ENCODE results near the gene FAM107A. TPM values are rescaled to one million over a fixed set of nuclear protein-coding genes. Genes with fewer than 3 reads are reported as not detected.

The FAM107A gene
- polyA plus RNA-seq, 4 donors = 1.0 to 40.7 (median 2.8) TPM

GRCh38 chr3:58567251-58567515, 10.0 kb downstream of the FAM107A start:
- WGBS, 3 donors = 83 to 94% (median 91%) methylated on average over 7 of the region's 7 CpGs
- Histone ChIP-seq H3K27ac (ENCODE audit: low read depth in 1 of 3, low read length in 2 of 3) (no peak overlapping the region), H3K4me1 (ENCODE audit: control insufficient read depth in 3 of 3, insufficient read depth in 2 of 3, low read depth in 1 of 3, low read length in 2 of 3) (peaks cover 0 to 17% (median 0%) of the 10 kb centered on the region in 3 donors), H3K4me3 (ENCODE audit: low read depth in 1 of 3, low read length in 3 of 3) (no peak overlapping the region), H3K36me3 (ENCODE audit: control insufficient read depth in 3 of 3, insufficient read depth in 2 of 3, low read depth in 1 of 3, low read length in 3 of 3) (no peaks in the 10 kb centered on the region), H3K9me3 (ENCODE audit: control insufficient read depth in 2 of 2, insufficient read depth in 1 of 2, low read depth in 1 of 2, low read length in 1 of 2) (peaks cover 0 to 5% of the 10 kb centered on the region in 2 donors), H3K27me3 (ENCODE audit: control insufficient read depth in 3 of 3, insufficient read depth in 3 of 3, low read length in 3 of 3) (no peaks in the 10 kb centered on the region)
- FAIRE-seq = no peak
- DNase-seq = no peak

- Histone ChIP-seq H3K36me3 (ENCODE audit: control insufficient read depth in 3 of 3, insufficient read depth in 2 of 3, low read depth in 1 of 3, low read length in 3 of 3) (no peaks in the 10 kb centered on the region), H3K27ac (ENCODE audit: low read depth in 1 of 3, low read length in 2 of 3) (no peak overlapping the region), H3K27me3 (ENCODE audit: control insufficient read depth in 3 of 3, insufficient read depth in 3 of 3, low read length in 3 of 3) (no peaks in the 10 kb centered on the region), H3K4me3 (ENCODE audit: low read depth in 1 of 3, low read length in 3 of 3) (no peak overlapping the region), H3K9me3 (ENCODE audit: control insufficient read depth in 2 of 2, insufficient read depth in 1 of 2, low read depth in 1 of 2, low read length in 1 of 2) (peaks cover 0 to 2% of the 10 kb centered on the region in 2 donors), H3K4me1 (ENCODE audit: control insufficient read depth in 3 of 3, insufficient read depth in 2 of 3, low read depth in 1 of 3, low read length in 2 of 3) (peaks cover 0 to 17% (median 0%) of the 10 kb centered on the region in 3 donors)
- DNase-seq = no peak
- FAIRE-seq = no peak
- WGBS, 3 donors = 53 to 82% (median 68%) methylated on average over 8 to 9 of the region's 9 CpGs
These were observed 10.6 kb downstream of the FAM107A start for GRCh38 chr3:58566398-58567250.

GRCh38 chr3:58565621-58566397, 11.4 kb downstream of the FAM107A start:
- peak overlapping the region in 1 of 3 donors; percentile 14 for H3K27ac ChIP-seq (ENCODE audit: low read depth in 1 of 3, low read length in 2 of 3)
- H3K4me1 ChIP-seq (ENCODE audit: control insufficient read depth in 3 of 3, insufficient read depth in 2 of 3, low read depth in 1 of 3, low read length in 2 of 3) = peaks cover 0 to 17% (median 0%) of the 10 kb centered on the region in 3 donors
- DNase-seq = peak in 1 of 2 donors; percentile 28
- 37 to 66% (median 56%) methylated on average over 11 to 12 of the region's 12 CpGs for WGBS, 3 donors
- FAIRE-seq = no peak
- H3K27me3 ChIP-seq (ENCODE audit: control insufficient read depth in 3 of 3, insufficient read depth in 3 of 3, low read length in 3 of 3) = no peaks in the 10 kb centered on the region
- H3K4me3 ChIP-seq (ENCODE audit: low read depth in 1 of 3, low read length in 3 of 3) = no peak overlapping the region
- no peaks in the 10 kb centered on the region for H3K9me3 ChIP-seq (ENCODE audit: control insufficient read depth in 2 of 2, insufficient read depth in 1 of 2, low read depth in 1 of 2, low read length in 1 of 2)
- no peaks in the 10 kb centered on the region for H3K36me3 ChIP-seq (ENCODE audit: control insufficient read depth in 3 of 3, insufficient read depth in 2 of 3, low read depth in 1 of 3, low read length in 3 of 3)

- Histone ChIP-seq H3K4me3 (ENCODE audit: low read depth in 1 of 3, low read length in 3 of 3) (no peak overlapping the region), H3K9me3 (ENCODE audit: control insufficient read depth in 2 of 2, insufficient read depth in 1 of 2, low read depth in 1 of 2, low read length in 1 of 2) (no peaks in the 10 kb centered on the region), H3K27me3 (ENCODE audit: control insufficient read depth in 3 of 3, insufficient read depth in 3 of 3, low read length in 3 of 3) (no peaks in the 10 kb centered on the region), H3K36me3 (ENCODE audit: control insufficient read depth in 3 of 3, insufficient read depth in 2 of 3, low read depth in 1 of 3, low read length in 3 of 3) (no peaks in the 10 kb centered on the region), H3K27ac (ENCODE audit: low read depth in 1 of 3, low read length in 2 of 3) (no peak overlapping the region), H3K4me1 (ENCODE audit: control insufficient read depth in 3 of 3, insufficient read depth in 2 of 3, low read depth in 1 of 3, low read length in 2 of 3) (peaks cover 0 to 17% (median 0%) of the 10 kb centered on the region in 3 donors)
- 33 to 58% (median 36%) methylated on average over 13 of the region's 13 CpGs for WGBS, 3 donors
- DNase-seq (peak; percentile 54 to 71), FAIRE-seq (no peak)
These were observed 12.6 kb downstream of the FAM107A start for GRCh38 chr3:58564456-58565160.

GRCh38 chr3:58564054-58564453, 13.1 kb downstream of the FAM107A start:
- H3K4me3 ChIP-seq (ENCODE audit: low read depth in 1 of 3, low read length in 3 of 3) = no peak overlapping the region
- no peak for FAIRE-seq
- no peaks in the 10 kb centered on the region for H3K36me3 ChIP-seq (ENCODE audit: control insufficient read depth in 3 of 3, insufficient read depth in 2 of 3, low read depth in 1 of 3, low read length in 3 of 3)
- H3K4me1 ChIP-seq (ENCODE audit: control insufficient read depth in 3 of 3, insufficient read depth in 2 of 3, low read depth in 1 of 3, low read length in 2 of 3) = peaks cover 0 to 17% (median 0%) of the 10 kb centered on the region in 3 donors
- DNase-seq = no peak
- WGBS, 3 donors = 92 to 100% (median 99%) methylated on average over 1 of the region's 1 CpG
- H3K27me3 ChIP-seq (ENCODE audit: control insufficient read depth in 3 of 3, insufficient read depth in 3 of 3, low read length in 3 of 3) = no peaks in the 10 kb centered on the region
- H3K27ac ChIP-seq (ENCODE audit: low read depth in 1 of 3, low read length in 2 of 3) = no peak overlapping the region
- no peaks in the 10 kb centered on the region for H3K9me3 ChIP-seq (ENCODE audit: control insufficient read depth in 2 of 2, insufficient read depth in 1 of 2, low read depth in 1 of 2, low read length in 1 of 2)

- 91 to 96% (median 92%) methylated on average over 6 of the region's 6 CpGs for WGBS, 3 donors
These were observed 13.7 kb downstream of the FAM107A start for GRCh38 chr3:58563386-58564035.

GRCh38 chr3:58562498-58562897, 14.7 kb downstream of the FAM107A start:
- no peak for FAIRE-seq
- H3K36me3 ChIP-seq (ENCODE audit: control insufficient read depth in 3 of 3, insufficient read depth in 2 of 3, low read depth in 1 of 3, low read length in 3 of 3) = no peaks in the 10 kb centered on the region
- H3K4me1 ChIP-seq (ENCODE audit: control insufficient read depth in 3 of 3, insufficient read depth in 2 of 3, low read depth in 1 of 3, low read length in 2 of 3) = peaks cover 0 to 17% (median 0%) of the 10 kb centered on the region in 3 donors
- 91 to 95% (median 94%) methylated on average over 4 of the region's 4 CpGs for WGBS, 3 donors
- H3K27me3 ChIP-seq (ENCODE audit: control insufficient read depth in 3 of 3, insufficient read depth in 3 of 3, low read length in 3 of 3) = no peaks in the 10 kb centered on the region
- H3K4me3 ChIP-seq (ENCODE audit: low read depth in 1 of 3, low read length in 3 of 3) = no peak overlapping the region
- H3K27ac ChIP-seq (ENCODE audit: low read depth in 1 of 3, low read length in 2 of 3) = no peak overlapping the region
- H3K9me3 ChIP-seq (ENCODE audit: control insufficient read depth in 2 of 2, insufficient read depth in 1 of 2, low read depth in 1 of 2, low read length in 1 of 2) = no peaks in the 10 kb centered on the region
- DNase-seq = no peak

More at GRCh38 chr3:58563386-58564035, 13.7 kb downstream of the FAM107A start:
- Histone ChIP-seq H3K27me3 (ENCODE audit: control insufficient read depth in 3 of 3, insufficient read depth in 3 of 3, low read length in 3 of 3) (no peaks in the 10 kb centered on the region), H3K4me1 (ENCODE audit: control insufficient read depth in 3 of 3, insufficient read depth in 2 of 3, low read depth in 1 of 3, low read length in 2 of 3) (peaks cover 0 to 17% (median 0%) of the 10 kb centered on the region in 3 donors), H3K9me3 (ENCODE audit: control insufficient read depth in 2 of 2, insufficient read depth in 1 of 2, low read depth in 1 of 2, low read length in 1 of 2) (no peaks in the 10 kb centered on the region), H3K4me3 (ENCODE audit: low read depth in 1 of 3, low read length in 3 of 3) (no peak overlapping the region), H3K36me3 (ENCODE audit: control insufficient read depth in 3 of 3, insufficient read depth in 2 of 3, low read depth in 1 of 3, low read length in 3 of 3) (no peaks in the 10 kb centered on the region), H3K27ac (ENCODE audit: low read depth in 1 of 3, low read length in 2 of 3) (no peak overlapping the region)
- DNase-seq (no peak), FAIRE-seq (no peak)
